Breast epithelium (tissue), 3 donors: ENCODE measurements around the gene TMEM151B.

Source experiments
- POLR2A ChIP-seq: fragments of 450-650 bp; IDR thresholded peaks from one replicate; pipeline ENCODE4 v1.6.1; 2016; ENCODE audit warnings: antibody characterized with exemption, mild to moderate bottlenecking, moderate library complexity
- POLR2AphosphoS5 ChIP-seq, 3 donors: sonication (generic); formaldehyde crosslinking; IDR thresholded peaks; one replicate each; pipeline ENCODE4 v1.6.1; 2017; ENCODE audit warnings: antibody characterized with exemption in 3 of 3
- TF ChIP-seq, protein P1 (sequence below), 3 donors: fragments of 450-650 bp; IDR thresholded peaks; one replicate each; pipeline ENCODE4 v1.5.1; 2016 to 2017; ENCODE audit warnings: antibody characterized with exemption in 3 of 3, mild to moderate bottlenecking in 3 of 3, moderate library complexity in 3 of 3

DNA sequence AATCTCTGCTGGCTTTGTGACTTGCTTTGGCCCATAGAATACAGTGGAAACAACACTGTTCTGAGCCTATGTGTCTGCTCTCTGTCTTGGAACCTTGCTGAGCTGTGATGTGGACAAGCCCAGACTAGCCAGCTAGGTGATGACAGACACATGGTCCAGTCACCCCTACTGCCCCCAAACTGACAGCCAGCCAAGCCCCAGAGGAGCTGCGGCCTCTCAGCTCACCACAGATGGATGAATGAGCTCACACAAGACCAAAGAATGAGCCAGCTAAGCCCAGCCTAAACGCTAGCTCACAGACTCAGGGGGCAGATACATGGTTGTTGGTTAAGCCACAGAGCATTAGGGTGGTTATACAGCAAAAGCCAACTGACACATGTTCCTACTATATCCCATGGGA is 38.8 kb downstream of the TMEM151B start:
- TF ChIP-seq, protein P1, sequence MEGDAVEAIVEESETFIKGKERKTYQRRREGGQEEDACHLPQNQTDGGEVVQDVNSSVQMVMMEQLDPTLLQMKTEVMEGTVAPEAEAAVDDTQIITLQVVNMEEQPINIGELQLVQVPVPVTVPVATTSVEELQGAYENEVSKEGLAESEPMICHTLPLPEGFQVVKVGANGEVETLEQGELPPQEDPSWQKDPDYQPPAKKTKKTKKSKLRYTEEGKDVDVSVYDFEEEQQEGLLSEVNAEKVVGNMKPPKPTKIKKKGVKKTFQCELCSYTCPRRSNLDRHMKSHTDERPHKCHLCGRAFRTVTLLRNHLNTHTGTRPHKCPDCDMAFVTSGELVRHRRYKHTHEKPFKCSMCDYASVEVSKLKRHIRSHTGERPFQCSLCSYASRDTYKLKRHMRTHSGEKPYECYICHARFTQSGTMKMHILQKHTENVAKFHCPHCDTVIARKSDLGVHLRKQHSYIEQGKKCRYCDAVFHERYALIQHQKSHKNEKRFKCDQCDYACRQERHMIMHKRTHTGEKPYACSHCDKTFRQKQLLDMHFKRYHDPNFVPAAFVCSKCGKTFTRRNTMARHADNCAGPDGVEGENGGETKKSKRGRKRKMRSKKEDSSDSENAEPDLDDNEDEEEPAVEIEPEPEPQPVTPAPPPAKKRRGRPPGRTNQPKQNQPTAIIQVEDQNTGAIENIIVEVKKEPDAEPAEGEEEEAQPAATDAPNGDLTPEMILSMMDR (IDR thresholded peaks at IDR 0.05), result no peak
- TF ChIP-seq POLR2AphosphoS5 (IDR thresholded peaks at IDR 0.05) (no peak), POLR2A (no peak)
